SH-SY5Y (cell line): Measurements from ENCODE around the gene C21orf91.

Source experiments
- GATA2 ChIP-seq: IDR thresholded peaks from 2 replicates; pipeline ENCODE4 v1.6.1; 2011; ENCODE audit warnings: mild to moderate bottlenecking, low read depth, low read length
- GATA3 ChIP-seq: IDR thresholded peaks from 2 replicates; pipeline ENCODE4 v1.6.1; 2011; ENCODE audit warnings: low read depth, mild to moderate bottlenecking, low read length, moderate library complexity

DNA sequence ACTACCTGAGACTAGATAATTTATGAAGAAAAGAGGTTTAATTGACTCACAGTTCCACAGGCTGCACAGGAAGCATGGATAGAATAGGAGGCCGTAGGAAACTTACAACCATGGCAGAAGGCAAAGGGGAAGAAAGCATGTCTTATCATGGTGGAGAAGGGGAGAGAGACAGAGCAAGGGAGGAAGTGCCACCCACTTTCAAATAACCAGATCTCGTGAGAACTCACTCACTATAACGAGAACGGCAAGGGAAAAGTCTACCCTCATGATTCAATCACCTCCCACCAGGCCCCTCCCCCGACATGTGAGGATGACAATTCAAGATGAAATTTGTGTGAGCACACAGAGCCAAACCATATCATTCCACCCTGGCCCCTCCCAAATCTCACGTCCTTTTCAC lies 4.7 kb upstream of the C21orf91 start:
- TF ChIP-seq GATA2 (no peak), GATA3 (no peak)
